Measurements from ENCODE around the gene CBLN1.

- TF ChIP-seq FOXP4 (CRISPR knock-in tag; IDR thresholded peaks at IDR 0.05) = no peak
- no peak for TF ChIP-seq GRHL2 (CRISPR knock-in tag; IDR thresholded peaks at IDR 0.05; ENCODE audit: insufficient replicate concordance, severe bottlenecking)
- TF ChIP-seq PRDM15 (CRISPR knock-in tag; IDR thresholded peaks at IDR 0.05) = no peak
- no peak for TF ChIP-seq KAT7 (CRISPR knock-in tag; IDR thresholded peaks at IDR 0.05; ENCODE audit: borderline replicate concordance)
- TF ChIP-seq NFE2L1 (CRISPR knock-in tag; IDR thresholded peaks at IDR 0.05) = no peak
- TF ChIP-seq, protein P1, sequence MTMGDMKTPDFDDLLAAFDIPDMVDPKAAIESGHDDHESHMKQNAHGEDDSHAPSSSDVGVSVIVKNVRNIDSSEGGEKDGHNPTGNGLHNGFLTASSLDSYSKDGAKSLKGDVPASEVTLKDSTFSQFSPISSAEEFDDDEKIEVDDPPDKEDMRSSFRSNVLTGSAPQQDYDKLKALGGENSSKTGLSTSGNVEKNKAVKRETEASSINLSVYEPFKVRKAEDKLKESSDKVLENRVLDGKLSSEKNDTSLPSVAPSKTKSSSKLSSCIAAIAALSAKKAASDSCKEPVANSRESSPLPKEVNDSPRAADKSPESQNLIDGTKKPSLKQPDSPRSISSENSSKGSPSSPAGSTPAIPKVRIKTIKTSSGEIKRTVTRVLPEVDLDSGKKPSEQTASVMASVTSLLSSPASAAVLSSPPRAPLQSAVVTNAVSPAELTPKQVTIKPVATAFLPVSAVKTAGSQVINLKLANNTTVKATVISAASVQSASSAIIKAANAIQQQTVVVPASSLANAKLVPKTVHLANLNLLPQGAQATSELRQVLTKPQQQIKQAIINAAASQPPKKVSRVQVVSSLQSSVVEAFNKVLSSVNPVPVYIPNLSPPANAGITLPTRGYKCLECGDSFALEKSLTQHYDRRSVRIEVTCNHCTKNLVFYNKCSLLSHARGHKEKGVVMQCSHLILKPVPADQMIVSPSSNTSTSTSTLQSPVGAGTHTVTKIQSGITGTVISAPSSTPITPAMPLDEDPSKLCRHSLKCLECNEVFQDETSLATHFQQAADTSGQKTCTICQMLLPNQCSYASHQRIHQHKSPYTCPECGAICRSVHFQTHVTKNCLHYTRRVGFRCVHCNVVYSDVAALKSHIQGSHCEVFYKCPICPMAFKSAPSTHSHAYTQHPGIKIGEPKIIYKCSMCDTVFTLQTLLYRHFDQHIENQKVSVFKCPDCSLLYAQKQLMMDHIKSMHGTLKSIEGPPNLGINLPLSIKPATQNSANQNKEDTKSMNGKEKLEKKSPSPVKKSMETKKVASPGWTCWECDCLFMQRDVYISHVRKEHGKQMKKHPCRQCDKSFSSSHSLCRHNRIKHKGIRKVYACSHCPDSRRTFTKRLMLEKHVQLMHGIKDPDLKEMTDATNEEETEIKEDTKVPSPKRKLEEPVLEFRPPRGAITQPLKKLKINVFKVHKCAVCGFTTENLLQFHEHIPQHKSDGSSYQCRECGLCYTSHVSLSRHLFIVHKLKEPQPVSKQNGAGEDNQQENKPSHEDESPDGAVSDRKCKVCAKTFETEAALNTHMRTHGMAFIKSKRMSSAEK (CRISPR knock-in tag; IDR thresholded peaks at IDR 0.05; ENCODE audit: borderline replicate concordance) = no peak
- TF ChIP-seq, protein P2, sequence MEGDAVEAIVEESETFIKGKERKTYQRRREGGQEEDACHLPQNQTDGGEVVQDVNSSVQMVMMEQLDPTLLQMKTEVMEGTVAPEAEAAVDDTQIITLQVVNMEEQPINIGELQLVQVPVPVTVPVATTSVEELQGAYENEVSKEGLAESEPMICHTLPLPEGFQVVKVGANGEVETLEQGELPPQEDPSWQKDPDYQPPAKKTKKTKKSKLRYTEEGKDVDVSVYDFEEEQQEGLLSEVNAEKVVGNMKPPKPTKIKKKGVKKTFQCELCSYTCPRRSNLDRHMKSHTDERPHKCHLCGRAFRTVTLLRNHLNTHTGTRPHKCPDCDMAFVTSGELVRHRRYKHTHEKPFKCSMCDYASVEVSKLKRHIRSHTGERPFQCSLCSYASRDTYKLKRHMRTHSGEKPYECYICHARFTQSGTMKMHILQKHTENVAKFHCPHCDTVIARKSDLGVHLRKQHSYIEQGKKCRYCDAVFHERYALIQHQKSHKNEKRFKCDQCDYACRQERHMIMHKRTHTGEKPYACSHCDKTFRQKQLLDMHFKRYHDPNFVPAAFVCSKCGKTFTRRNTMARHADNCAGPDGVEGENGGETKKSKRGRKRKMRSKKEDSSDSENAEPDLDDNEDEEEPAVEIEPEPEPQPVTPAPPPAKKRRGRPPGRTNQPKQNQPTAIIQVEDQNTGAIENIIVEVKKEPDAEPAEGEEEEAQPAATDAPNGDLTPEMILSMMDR (IDR thresholded peaks at IDR 0.05) = no peak
- TF ChIP-seq, protein P3, sequence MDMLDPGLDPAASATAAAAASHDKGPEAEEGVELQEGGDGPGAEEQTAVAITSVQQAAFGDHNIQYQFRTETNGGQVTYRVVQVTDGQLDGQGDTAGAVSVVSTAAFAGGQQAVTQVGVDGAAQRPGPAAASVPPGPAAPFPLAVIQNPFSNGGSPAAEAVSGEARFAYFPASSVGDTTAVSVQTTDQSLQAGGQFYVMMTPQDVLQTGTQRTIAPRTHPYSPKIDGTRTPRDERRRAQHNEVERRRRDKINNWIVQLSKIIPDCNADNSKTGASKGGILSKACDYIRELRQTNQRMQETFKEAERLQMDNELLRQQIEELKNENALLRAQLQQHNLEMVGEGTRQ (CRISPR knock-in tag; IDR thresholded peaks at IDR 0.05) = no peak
- TF ChIP-seq SMAD3 (CRISPR knock-in tag; IDR thresholded peaks at IDR 0.05; ENCODE audit: borderline replicate concordance) = no peak
- TF ChIP-seq NR3C1 (CRISPR knock-in tag; conservative IDR thresholded peaks at IDR 0.05; ENCODE audit: low read depth) = no peak
Measured at GRCh38 chr16:49307176-49307575, 25.5 kb upstream of the CBLN1 start.

All from WTC11 (cell line).